Stimulated activated naive CD8-positive, alpha-beta T cell treated with anti-CD3 and anti-CD28 coated beads, Interleukin-15, Interleukin-2, amounts not matched to agents 100 ng/mL and 50 ng/mL, for 24 hours (primary cell): ENCODE measurements around the gene ATP6V1G1.
A peak's percentile ranks its signal among the peaks of the same experiment; 100 is the strongest.
"Not testable (repeated sequence)": the region's sequence is repeated elsewhere in the genome, so short reads cannot be mapped to it uniquely, and the experiment has no call there.

Source experiments
- H3K27ac Mint-ChIP-seq: one replicate; pipeline ENCODE4 v1.8.0; 2021; ENCODE audit warnings: mild to moderate bottlenecking, mixed read lengths
- H3K27me3 Mint-ChIP-seq: one replicate; pipeline ENCODE4 v1.8.0; 2021; ENCODE audit warnings: mixed read lengths
- H3K36me3 Mint-ChIP-seq: one replicate; pipeline ENCODE4 v1.8.0; 2021; ENCODE audit warnings: low read depth, mixed read lengths
- H3K4me1 Mint-ChIP-seq: one replicate; pipeline ENCODE4 v1.8.0; 2021; ENCODE audit warnings: low read depth, mixed read lengths
- H3K4me3 Mint-ChIP-seq: one replicate; pipeline ENCODE4 v1.8.0; 2021; ENCODE audit warnings: mild to moderate bottlenecking, mixed read lengths
- H3K9me3 Mint-ChIP-seq: one replicate; pipeline ENCODE4 v1.8.0; 2021; ENCODE audit warnings: mixed read lengths

ATP6V1G1 gene

GRCh38 chr9:114561771-114562170, 25.8 kb upstream of the ATP6V1G1 start:
- no peaks in the 10 kb centered on the region for H3K36me3 Mint-ChIP-seq
- H3K4me1 Mint-ChIP-seq = peaks cover 12% of the 10 kb centered on the region
- no peak overlapping the region for H3K27ac Mint-ChIP-seq
- no peak overlapping the region for H3K4me3 Mint-ChIP-seq
- peaks cover 2% of the 10 kb centered on the region for H3K9me3 Mint-ChIP-seq
- peaks cover 9% of the 10 kb centered on the region for H3K27me3 Mint-ChIP-seq

- H3K27ac Mint-ChIP-seq = no peak overlapping the region
- no peaks in the 10 kb centered on the region for H3K9me3 Mint-ChIP-seq
- H3K36me3 Mint-ChIP-seq = no peaks in the 10 kb centered on the region
- H3K4me1 Mint-ChIP-seq = peaks cover 11% of the 10 kb centered on the region
- no peak overlapping the region for H3K4me3 Mint-ChIP-seq
- H3K27me3 Mint-ChIP-seq = peaks cover 9% of the 10 kb centered on the region
Measured at GRCh38 chr9:114565204-114565603, 22.4 kb upstream of the ATP6V1G1 start.

- Mint-ChIP-seq H3K36me3 (no peaks in the 10 kb centered on the region), H3K4me1 (peaks cover 10% of the 10 kb centered on the region), H3K27ac (no peak overlapping the region), H3K27me3 (no peaks in the 10 kb centered on the region), H3K4me3 (no peak overlapping the region), H3K9me3 (no peaks in the 10 kb centered on the region)
Measured at GRCh38 chr9:114570742-114571141, 16.8 kb upstream of the ATP6V1G1 start.

GRCh38 chr9:114571391-114571790, 16.2 kb upstream of the ATP6V1G1 start:
- no peak overlapping the region for H3K27ac Mint-ChIP-seq

GRCh38 chr9:114572199-114572598, 15.4 kb upstream of the ATP6V1G1 start:
- H3K9me3 Mint-ChIP-seq = no peaks in the 10 kb centered on the region
- no peak overlapping the region for H3K27ac Mint-ChIP-seq

More at GRCh38 chr9:114571391-114571790, 16.2 kb upstream of the ATP6V1G1 start:
- Mint-ChIP-seq H3K4me1 (peaks cover 4% of the 10 kb centered on the region), H3K27me3 (no peaks in the 10 kb centered on the region), H3K9me3 (no peaks in the 10 kb centered on the region), H3K4me3 (no peak overlapping the region), H3K36me3 (no peaks in the 10 kb centered on the region)

GRCh38 chr9:114574438-114574837, 13.1 kb upstream of the ATP6V1G1 start:
- Mint-ChIP-seq H3K4me1 (no peaks in the 10 kb centered on the region), H3K36me3 (no peaks in the 10 kb centered on the region), H3K4me3 (no peak overlapping the region), H3K9me3 (no peaks in the 10 kb centered on the region), H3K27ac (no peak overlapping the region), H3K27me3 (no peaks in the 10 kb centered on the region)

More at GRCh38 chr9:114572199-114572598, 15.4 kb upstream of the ATP6V1G1 start:
- H3K36me3 Mint-ChIP-seq = no peaks in the 10 kb centered on the region
- no peaks in the 10 kb centered on the region for H3K4me1 Mint-ChIP-seq
- no peak overlapping the region for H3K4me3 Mint-ChIP-seq
- H3K27me3 Mint-ChIP-seq = no peaks in the 10 kb centered on the region

- not testable (repeated sequence) for H3K4me1 Mint-ChIP-seq, H3K27ac Mint-ChIP-seq, H3K36me3 Mint-ChIP-seq, H3K27me3 Mint-ChIP-seq, H3K9me3 Mint-ChIP-seq, H3K4me3 Mint-ChIP-seq
Measured at GRCh38 chr9:114576779-114577178, 10.8 kb upstream of the ATP6V1G1 start.

- not testable (repeated sequence) for H3K4me3 Mint-ChIP-seq, H3K27me3 Mint-ChIP-seq, H3K4me1 Mint-ChIP-seq, H3K9me3 Mint-ChIP-seq, H3K36me3 Mint-ChIP-seq, H3K27ac Mint-ChIP-seq
Measured at GRCh38 chr9:114578134-114578533, 9.4 kb upstream of the ATP6V1G1 start.

GRCh38 chr9:114580609-114581193, 6.9 kb upstream of the ATP6V1G1 start:
- Mint-ChIP-seq H3K36me3 (no peaks in the 10 kb centered on the region), H3K4me3 (no peak overlapping the region), H3K27ac (no peak overlapping the region), H3K27me3 (no peaks in the 10 kb centered on the region), H3K4me1 (no peaks in the 10 kb centered on the region), H3K9me3 (no peaks in the 10 kb centered on the region)

- Mint-ChIP-seq H3K4me3 (no peak overlapping the region), H3K27ac (no peak overlapping the region), H3K9me3 (no peaks in the 10 kb centered on the region), H3K4me1 (peaks cover 14% of the 10 kb centered on the region), H3K36me3 (peaks cover 9% of the 10 kb centered on the region), H3K27me3 (no peaks in the 10 kb centered on the region)
Measured at GRCh38 chr9:114583371-114584155, 4.0 kb upstream of the ATP6V1G1 start.

GRCh38 chr9:114588210-114588609, 641 bp downstream of the ATP6V1G1 start:
- Mint-ChIP-seq H3K27ac (peak overlapping the region; percentile 99), H3K36me3 (peaks cover 33% of the 10 kb centered on the region), H3K27me3 (no peaks in the 10 kb centered on the region), H3K4me1 (peaks cover 58% of the 10 kb centered on the region), H3K4me3 (peak overlapping the region; percentile 99), H3K9me3 (no peaks in the 10 kb centered on the region)

- H3K36me3 Mint-ChIP-seq = peaks cover 40% of the 10 kb centered on the region
- H3K4me1 Mint-ChIP-seq = peaks cover 65% of the 10 kb centered on the region
- peak overlapping the region; percentile 99 for H3K4me3 Mint-ChIP-seq
- peak overlapping the region; percentile 99 for H3K27ac Mint-ChIP-seq
- H3K27me3 Mint-ChIP-seq = no peaks in the 10 kb centered on the region
- no peaks in the 10 kb centered on the region for H3K9me3 Mint-ChIP-seq
Measured at GRCh38 chr9:114588651-114589526, 1.3 kb downstream of the ATP6V1G1 start.

GRCh38 chr9:114590328-114590727, 2.8 kb downstream of the ATP6V1G1 start:
- H3K4me1 Mint-ChIP-seq = peaks cover 69% of the 10 kb centered on the region
- H3K27ac Mint-ChIP-seq = peak overlapping the region; percentile 75
- H3K4me3 Mint-ChIP-seq = peak overlapping the region; percentile 70

GRCh38 chr9:114591291-114591787, 3.8 kb downstream of the ATP6V1G1 start:
- H3K36me3 Mint-ChIP-seq = peaks cover 61% of the 10 kb centered on the region
- no peaks in the 10 kb centered on the region for H3K27me3 Mint-ChIP-seq
- H3K4me3 Mint-ChIP-seq = peak overlapping the region; percentile 63
- H3K4me1 Mint-ChIP-seq = peaks cover 77% of the 10 kb centered on the region
- peak overlapping the region; percentile 94 for H3K27ac Mint-ChIP-seq
- H3K9me3 Mint-ChIP-seq = no peaks in the 10 kb centered on the region

More at GRCh38 chr9:114590328-114590727, 2.8 kb downstream of the ATP6V1G1 start:
- Mint-ChIP-seq H3K36me3 (peaks cover 53% of the 10 kb centered on the region), H3K9me3 (no peaks in the 10 kb centered on the region), H3K27me3 (no peaks in the 10 kb centered on the region)

- peaks cover 66% of the 10 kb centered on the region for H3K36me3 Mint-ChIP-seq
- H3K27me3 Mint-ChIP-seq = no peaks in the 10 kb centered on the region
- H3K4me3 Mint-ChIP-seq = peak overlapping the region; percentile 63
- H3K4me1 Mint-ChIP-seq = peaks cover 79% of the 10 kb centered on the region
- peak overlapping the region; percentile 94 for H3K27ac Mint-ChIP-seq
- no peaks in the 10 kb centered on the region for H3K9me3 Mint-ChIP-seq
Measured at GRCh38 chr9:114591849-114592248, 4.3 kb downstream of the ATP6V1G1 start.
